Aorta (tissue), 5 donors: ENCODE results near the gene KIZ. TPM values are rescaled to one million over a fixed set of nuclear protein-coding genes. Genes with fewer than 3 reads are reported as not detected.
"Not testable (repeated sequence)": the region's sequence is repeated elsewhere in the genome, so short reads cannot be mapped to it uniquely, and the experiment has no call there.

Experiments
- ATAC-seq: fragments of 200-7000 bp; cut with Tn5 transposase; one replicate; pipeline ENCODE4 v1.9.1; 2022; ENCODE audit warnings: moderate library complexity; ENCODE audit not compliant: low FRiP score
- DNase-seq, 2 donors: peaks; one replicate each; pipeline ENCODE4 v3.0.0-alpha.2; 2020
- H3K27ac ChIP-seq, 2 donors: one replicate each; pipeline ENCODE4 v1.5.1; 2013; ENCODE audit warnings: low read length in 2 of 2, mild to moderate bottlenecking in 2 of 2, moderate library complexity in 2 of 2, control low read depth in 1 of 2, inconsistent platforms in 1 of 2, low read depth in 1 of 2
- H3K27me3 ChIP-seq, 2 donors: one replicate each; pipeline ENCODE4 v1.6.1; 2013; ENCODE audit warnings: control low read depth in 1 of 2, low read length in 1 of 2, mild to moderate bottlenecking in 1 of 2, moderate library complexity in 1 of 2; ENCODE audit not compliant: insufficient read depth in 2 of 2, control insufficient read depth in 1 of 2
- H3K36me3 ChIP-seq, 2 donors: one replicate each; pipeline ENCODE4 v1.6.1; 2013; ENCODE audit warnings: control low read depth in 1 of 2, low read length in 1 of 2, mild to moderate bottlenecking in 1 of 2; ENCODE audit not compliant: insufficient read depth in 2 of 2, control insufficient read depth in 1 of 2
- H3K4me1 ChIP-seq, 2 donors: one replicate each; pipeline ENCODE4 v1.6.1; 2013; ENCODE audit warnings: low read length in 2 of 2, control low read depth in 1 of 2, mild to moderate bottlenecking in 1 of 2, moderate library complexity in 1 of 2; ENCODE audit not compliant: insufficient read depth in 2 of 2, control insufficient read depth in 1 of 2
- H3K4me3 ChIP-seq, 2 donors: one replicate each; pipeline ENCODE4 v1.5.1; 2013; ENCODE audit warnings: low read length in 2 of 2, control low read depth in 1 of 2, mild to moderate bottlenecking in 1 of 2
- H3K9me3 ChIP-seq: one replicate; pipeline ENCODE4 v1.6.1; 2013; ENCODE audit warnings: mild to moderate bottlenecking, low read length; ENCODE audit not compliant: control insufficient read depth
- WGBS, 2 donors: extraction: QIAGEN DNeasy Blood & Tissue Kit; methylation state at CpG; one replicate each; pipeline ENCODE4 v1.1.7; 2013; 5-methylcytosine and 5-hydroxymethylcytosine counted together
- intact Hi-C, 2 donors: fragments of 100-400 bp; cut with DNase I; formaldehyde crosslinking; loops; one replicate each; pipeline versions ENCODE4 v1.14.2 to v1.15.0; 2022
- polyA plus RNA-seq, 2 donors: library from polyadenylated mRNA; stranded (reverse); fragments of 200-250 nt; gene quantifications; one replicate each; pipeline ENCODE4 v1.2.3, GENCODE V29; 2013
- total RNA-seq, 2 donors: library from RNA; stranded (reverse); fragmentation: NEBNext Ultra II Directional; extraction: Animal tissue kit (Norgen Biotek cat#: 25700); gene quantifications; one replicate each; pipeline ENCODE4 v1.2.1, GENCODE V29; 2021
- donor health status: healthy with polysubstance abuse.
- donor health status: Bipolar disorder and iron deficiency.
- donor health status: DM: no; HTN: no; CAD: no.
- donor health status: DM: no; HTN: no; CAD: no.
- donor health status: DM: yes; HTN: yes; CAD: no.

Gene KIZ
- total and polyA plus RNA-seq, 4 donors, result 15.9 to 29.4 (median 22.3) TPM

DNA sequence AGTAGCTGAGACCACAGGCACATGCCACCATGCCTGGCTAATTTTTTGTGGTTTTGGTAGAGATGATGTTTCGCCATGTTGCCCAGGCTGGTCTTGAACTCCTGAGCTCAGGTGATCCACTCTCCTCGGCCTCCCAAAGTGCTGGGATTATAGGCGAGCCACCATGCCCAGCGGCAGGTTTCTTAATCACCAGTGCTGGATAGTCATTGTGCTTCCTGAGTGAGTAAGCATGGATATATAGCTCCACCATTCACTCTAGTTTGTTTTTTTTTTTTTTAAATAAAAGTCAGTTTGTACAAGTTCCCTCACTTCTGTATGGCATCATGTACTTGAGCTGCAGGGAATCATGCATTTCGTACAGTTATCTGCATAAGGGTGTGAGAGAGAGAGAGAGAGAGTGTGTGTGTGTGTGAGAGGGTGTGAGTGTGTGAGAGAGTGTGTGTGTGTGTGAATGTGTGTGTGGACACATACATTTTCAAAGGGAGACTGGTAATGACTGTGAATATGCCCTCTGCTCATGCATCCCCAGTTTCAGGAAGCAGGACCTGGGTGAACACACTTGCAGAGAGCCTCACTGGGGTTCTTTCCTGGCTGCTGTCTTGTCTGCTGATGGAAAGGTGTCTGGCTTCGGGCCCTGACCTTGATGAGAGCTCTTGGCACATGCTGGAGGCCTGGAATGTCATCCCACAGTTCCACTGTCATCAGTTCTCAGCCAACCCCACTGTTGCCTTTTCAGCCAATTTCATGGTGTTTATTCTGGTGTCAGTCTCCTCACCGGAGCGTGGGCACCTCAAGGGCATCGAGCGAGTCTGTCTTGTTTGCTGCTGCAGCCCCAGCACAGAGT, 112.3 kb downstream of the KIZ start:
- H3K27me3 ChIP-seq, result no peaks in the 10 kb centered on the region

DNA sequence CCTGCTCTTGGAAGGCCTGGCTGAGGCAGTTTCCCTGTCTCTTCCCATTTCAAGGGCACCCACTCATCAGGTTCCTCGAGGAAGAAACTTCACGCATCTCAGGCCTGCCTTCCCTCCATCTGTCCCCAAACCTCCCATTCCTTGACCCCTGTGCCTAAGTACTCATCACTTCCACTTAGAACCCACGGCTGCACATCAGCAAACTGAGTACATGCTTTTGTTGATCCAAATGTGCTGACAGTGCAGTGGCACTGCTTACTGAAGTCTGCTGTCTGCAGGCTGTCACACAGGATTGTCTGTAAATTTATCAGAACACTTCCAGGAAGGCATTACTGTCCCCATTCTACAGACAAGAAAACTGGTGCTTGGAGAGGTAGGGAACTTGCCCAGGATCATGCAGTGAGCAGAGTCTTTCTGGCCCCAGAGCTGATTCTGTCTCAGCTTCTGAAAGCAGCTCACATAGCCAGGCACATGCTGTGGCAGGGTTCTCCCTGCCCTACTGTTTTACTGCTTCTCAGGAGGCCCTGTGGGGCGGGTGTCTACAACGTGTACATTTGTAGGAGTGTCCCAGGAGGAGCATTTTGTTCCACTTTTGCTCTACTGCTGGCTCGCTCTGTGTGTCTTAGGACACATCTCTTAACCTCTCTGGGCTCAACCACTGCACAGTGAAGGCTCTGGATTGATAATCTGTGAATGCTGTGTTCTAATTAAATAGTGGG, 113.1 kb downstream of the KIZ start:
- WGBS, 2 donors, result 79 to 81% methylated on average over 6 of the region's 6 CpGs
- no peak for ATAC-seq
- Histone ChIP-seq H3K4me1 (no peaks in the 10 kb centered on the region), H3K4me3 (no peak overlapping the region), H3K27me3 (no peaks in the 10 kb centered on the region), H3K27ac (no peak overlapping the region), H3K9me3 (no peaks in the 10 kb centered on the region), H3K36me3 (peaks cover 0 to 4% of the 10 kb centered on the region in 2 donors)
- intact Hi-C loops, result loop anchor here (5.0 kb wide), 2 partner anchors 268 to 333 kb away; no protein-coding TSS in a partner anchor
- DNase-seq, result no peak

More for the DNA sequence above, 112.3 kb downstream of the KIZ start:
- intact Hi-C loops, result loop anchor here (5.0 kb wide), 2 partner anchors 269 to 334 kb away; no protein-coding TSS in a partner anchor
- DNase-seq (no peak), ATAC-seq (no peak)
- Histone ChIP-seq H3K36me3 (peaks cover 0 to 4% of the 10 kb centered on the region in 2 donors), H3K27ac (no peak overlapping the region), H3K4me1 (no peaks in the 10 kb centered on the region), H3K9me3 (no peaks in the 10 kb centered on the region), H3K4me3 (no peak overlapping the region)
- WGBS, 2 donors, result 90 to 94% methylated on average over 10 of the region's 10 CpGs

DNA sequence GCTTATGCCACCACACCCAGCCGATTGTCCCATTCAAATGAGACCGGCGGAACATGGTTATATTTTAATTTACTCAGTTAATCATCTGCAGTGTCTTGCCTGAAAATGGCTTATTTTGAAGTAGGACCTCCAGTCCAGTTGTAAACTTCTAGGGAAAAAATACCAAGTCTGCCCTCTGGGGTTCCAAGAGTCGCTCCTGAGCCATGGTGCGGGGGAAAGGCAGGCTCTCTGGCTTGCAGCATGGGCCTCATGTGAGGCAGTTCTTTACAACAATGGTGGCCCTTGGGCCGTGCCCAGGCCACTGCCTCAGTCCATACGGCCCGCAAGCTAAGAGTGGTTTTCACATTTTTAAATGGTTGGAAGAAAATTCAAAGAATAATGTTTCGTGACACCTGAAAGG, 114.5 kb downstream of the KIZ start:
- WGBS, 2 donors, result 94 to 95% methylated on average over 9 of the region's 9 CpGs
- ATAC-seq, result no peak
- intact Hi-C loops, result no loop called here
- no peak for DNase-seq
- H3K4me1 ChIP-seq, result no peaks in the 10 kb centered on the region
- H3K4me3 ChIP-seq, result no peak overlapping the region
- no peak overlapping the region for H3K27ac ChIP-seq
- H3K36me3 ChIP-seq, result peaks cover 0 to 6% of the 10 kb centered on the region in 2 donors
- no peaks in the 10 kb centered on the region for H3K27me3 ChIP-seq
- no peaks in the 10 kb centered on the region for H3K9me3 ChIP-seq

DNA sequence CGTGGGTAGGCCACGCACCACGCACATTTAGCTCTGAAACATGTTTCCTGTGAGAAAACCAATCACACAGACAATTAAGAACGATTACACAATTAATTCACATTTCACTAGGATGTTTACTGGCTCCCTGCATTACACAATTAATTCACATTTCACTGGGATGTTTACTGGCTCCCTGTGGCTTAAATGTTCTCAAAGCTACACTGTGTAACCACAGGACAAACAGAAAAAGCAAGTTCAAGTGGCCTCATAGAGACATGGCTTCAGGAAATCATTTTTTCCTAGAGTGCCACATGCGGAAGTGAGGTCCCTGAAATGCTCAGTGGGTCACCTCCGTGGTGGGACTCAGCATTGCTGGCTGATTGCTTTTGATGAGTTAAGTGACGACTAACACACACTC, 115.5 kb downstream of the KIZ start:
- peaks cover 0 to 6% of the 10 kb centered on the region in 2 donors for H3K36me3 ChIP-seq

DNA sequence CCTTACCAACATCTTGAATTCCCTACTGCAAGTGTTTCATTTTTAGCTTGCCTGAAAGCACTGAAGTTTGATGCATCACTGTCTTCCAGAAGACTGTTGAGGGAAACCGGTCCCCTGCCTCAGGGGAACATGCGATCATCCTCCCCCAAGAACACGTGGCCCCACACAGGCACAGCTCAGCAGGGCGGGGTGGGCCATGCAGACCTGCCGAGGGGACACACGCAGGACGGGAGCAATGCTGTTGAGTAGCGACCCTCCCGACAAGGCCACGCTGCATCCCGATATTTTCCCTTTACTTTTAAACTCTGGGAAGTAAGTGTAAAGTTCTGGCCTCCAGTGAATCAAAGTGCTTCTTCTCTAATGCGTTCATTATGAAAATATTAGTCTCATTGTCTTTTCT, 117.9 kb downstream of the KIZ start:
- WGBS, 2 donors, result 86 to 89% methylated on average over 12 of the region's 12 CpGs
- no peak for ATAC-seq
- no peak for DNase-seq
- H3K4me3 ChIP-seq, result no peak overlapping the region
- no peaks in the 10 kb centered on the region for H3K27me3 ChIP-seq
- intact Hi-C loops, result no loop called here
- peaks cover 0 to 2% of the 10 kb centered on the region in 2 donors for H3K36me3 ChIP-seq
- H3K9me3 ChIP-seq, result no peaks in the 10 kb centered on the region
- no peaks in the 10 kb centered on the region for H3K4me1 ChIP-seq
- H3K27ac ChIP-seq, result no peak overlapping the region

More for the DNA sequence above, 115.5 kb downstream of the KIZ start:
- DNase-seq, result no peak
- Histone ChIP-seq H3K27me3 (no peaks in the 10 kb centered on the region), H3K27ac (no peak overlapping the region), H3K4me3 (no peak overlapping the region), H3K9me3 (no peaks in the 10 kb centered on the region), H3K4me1 (no peaks in the 10 kb centered on the region)
- ATAC-seq, result no peak
- intact Hi-C loops, result no loop called here
- WGBS, 2 donors, result 78 to 85% methylated on average over 7 of the region's 7 CpGs

DNA sequence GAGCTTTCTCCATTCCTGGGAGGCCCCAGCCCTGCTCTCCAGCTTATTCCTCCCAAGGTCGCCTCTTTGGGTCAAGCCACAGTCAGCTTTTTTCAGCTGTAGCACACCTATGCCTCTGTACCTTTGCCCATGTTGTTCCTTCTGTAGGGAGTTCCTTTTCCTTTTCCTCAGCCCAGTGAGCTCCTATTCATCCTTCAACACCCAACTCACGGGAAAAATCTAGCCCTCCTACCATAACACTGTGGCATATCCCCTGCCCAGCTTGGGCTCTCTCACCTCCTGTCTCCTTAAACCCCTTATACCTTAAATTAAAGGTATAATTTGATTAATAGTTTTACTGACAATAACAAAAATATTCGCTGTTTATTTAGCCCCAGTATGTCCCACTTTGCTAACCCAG, 118.9 kb downstream of the KIZ start:
- intact Hi-C loops, result no loop called here
- Histone ChIP-seq H3K27ac (no peak overlapping the region), H3K9me3 (no peaks in the 10 kb centered on the region), H3K36me3 (peaks cover 0 to 1% of the 10 kb centered on the region in 2 donors), H3K4me3 (no peak overlapping the region), H3K4me1 (no peaks in the 10 kb centered on the region), H3K27me3 (no peaks in the 10 kb centered on the region)
- no peak for ATAC-seq
- DNase-seq, result no peak
- WGBS, 2 donors, result 98% methylated on average over 3 of the region's 3 CpGs

DNA sequence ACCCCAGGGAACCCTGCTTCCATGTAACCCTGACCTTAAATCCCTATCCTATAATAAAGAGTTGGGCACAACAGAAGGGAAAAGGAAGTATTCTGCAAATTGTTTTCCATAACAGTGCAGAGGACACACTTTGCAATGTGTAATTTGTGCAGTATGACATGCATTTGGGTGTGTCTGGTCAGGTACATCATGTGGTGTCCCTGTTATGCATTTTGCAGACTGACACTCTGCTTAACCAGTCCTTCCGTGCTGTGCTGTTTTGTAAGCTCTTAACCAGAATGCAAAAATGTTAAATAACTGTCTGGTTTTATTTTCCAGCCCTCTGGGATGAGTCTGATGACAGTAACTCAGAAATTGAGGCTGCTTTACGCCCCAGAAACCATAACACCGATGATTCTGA, 120.3 kb downstream of the KIZ start:
- H3K9me3 ChIP-seq, result no peaks in the 10 kb centered on the region
- H3K36me3 ChIP-seq, result peaks cover 0 to 1% of the 10 kb centered on the region in 2 donors
- H3K4me3 ChIP-seq, result no peak overlapping the region
- H3K27ac ChIP-seq, result no peak overlapping the region
- no peak for DNase-seq
- ATAC-seq, result no peak
- H3K27me3 ChIP-seq, result no peaks in the 10 kb centered on the region
- no peaks in the 10 kb centered on the region for H3K4me1 ChIP-seq
- intact Hi-C loops, result no loop called here
- 95% methylated on average over 3 of the region's 3 CpGs for WGBS, 2 donors

DNA sequence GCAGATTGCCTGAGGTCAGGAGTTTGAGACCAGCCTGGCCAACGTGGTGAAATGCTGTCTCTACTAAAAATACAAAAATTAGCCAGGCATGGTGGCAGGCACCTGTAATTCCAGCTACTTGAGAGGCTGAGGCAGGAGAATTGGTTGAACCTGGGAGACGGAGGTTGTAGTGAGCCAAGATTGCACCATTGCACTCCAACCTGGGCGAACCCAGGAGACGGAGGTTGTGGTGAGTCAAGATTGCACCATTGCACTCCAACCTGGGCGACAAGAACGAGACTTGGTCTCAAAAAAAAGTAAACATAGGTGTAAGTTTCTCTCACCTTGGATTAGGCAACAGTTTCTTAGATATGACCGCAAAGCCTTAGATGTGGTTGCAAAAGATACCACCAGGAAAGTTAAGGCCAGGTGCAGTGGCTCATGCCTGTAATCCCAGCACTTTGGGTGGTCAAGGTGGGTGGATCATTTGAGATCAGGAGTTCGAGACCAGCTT, 121.8 kb downstream of the KIZ start:
- H3K4me3 ChIP-seq, ATAC-seq, H3K27ac ChIP-seq, H3K27me3 ChIP-seq, H3K36me3 ChIP-seq, intact Hi-C loops, DNase-seq, H3K4me1 ChIP-seq, H3K9me3 ChIP-seq: not testable (repeated sequence)
- 86 to 92% methylated on average over 8 of the region's 8 CpGs for WGBS, 2 donors
